AG04449 (cell line): ENCODE results near the gene USP9Y.

Experiments
- CTCF ChIA-PET: fragments of 350-600 bp; formaldehyde crosslinking; extraction: SDS; loops from one replicate; lab custom pipeline; 2021; ENCODE audit warnings: antibody characterized with exemption; lab: Yijun Ruan, JAX
- POLR2A ChIA-PET: fragments of 400-600, 350-600 bp; formaldehyde crosslinking; extraction: SDS; loops from one replicate; lab custom pipeline; 2020; ENCODE audit warnings: antibody characterized with exemption, inconsistent platforms; lab: Yijun Ruan, JAX
- DNase-seq: peaks from one replicate; pipeline ENCODE4 v3.0.0-alpha.2; 2010; ENCODE audit warnings: low read depth, low spot score
- H3K4me3 ChIP-seq: 2 replicates; pipeline ENCODE4 v1.5.1; 2011; ENCODE audit warnings: low read depth, mild to moderate bottlenecking, control low read depth, low read length
- CTCF ChIP-seq: IDR thresholded peaks from one replicate; pipeline ENCODE4 v1.5.1; 2011; ENCODE audit warnings: mild to moderate bottlenecking, moderate library complexity, low read length, control low read depth, inconsistent platforms; ENCODE audit not compliant: insufficient read depth; ENCODE audit errors: missing control alignments

Gene USP9Y

DNA sequence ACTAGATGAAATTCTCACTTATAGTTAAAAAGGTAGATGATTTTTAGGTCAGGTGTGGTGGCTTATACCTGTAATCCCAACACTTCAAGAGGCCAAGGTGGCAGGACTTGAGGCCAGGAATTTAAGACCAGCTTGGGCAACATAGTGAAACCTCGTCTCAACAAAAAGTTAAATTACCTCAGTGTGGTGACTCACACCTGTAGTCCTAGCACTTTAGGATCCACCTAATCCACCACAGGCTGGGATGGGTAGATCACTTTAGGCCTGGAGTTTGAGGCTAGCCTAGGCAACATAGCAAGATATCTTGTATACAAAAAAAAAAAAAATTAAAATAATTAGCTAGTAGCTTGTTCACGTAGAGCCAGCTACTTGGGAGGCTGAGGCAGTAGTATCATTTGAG, 140.3 kb downstream of the USP9Y start:
- POLR2A ChIA-PET = no interaction called here

DNA sequence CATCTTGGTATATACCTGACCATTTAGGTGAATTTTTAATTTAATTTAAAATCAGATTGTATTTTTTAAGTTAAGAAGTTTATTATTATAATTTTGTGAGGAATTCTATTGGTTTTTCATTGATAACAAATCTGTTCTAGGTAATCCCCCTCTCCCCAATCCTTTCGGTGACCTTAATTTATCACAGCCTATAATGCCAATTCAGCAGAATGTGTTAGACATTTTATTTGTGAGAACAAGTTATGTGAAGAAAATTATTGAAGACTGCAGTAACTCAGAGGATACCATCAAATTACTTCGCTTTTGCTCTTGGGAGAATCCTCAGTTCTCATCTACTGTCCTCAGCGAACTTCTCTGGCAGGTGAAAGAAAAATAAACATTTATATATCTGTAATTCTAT, 145.8 kb downstream of the USP9Y start:
- TF ChIP-seq CTCF = no peak
- no peak overlapping the region for H3K4me3 ChIP-seq
- DNase-seq = no peak
- POLR2A ChIA-PET = no interaction called here
- CTCF ChIA-PET = no interaction called here

More for the DNA sequence above, 140.3 kb downstream of the USP9Y start:
- DNase-seq = no peak
- H3K4me3 ChIP-seq = no peak overlapping the region
- no peak for TF ChIP-seq CTCF
- CTCF ChIA-PET = no interaction called here

GRCh38 chrY:12855791-12856275, 154.8 kb downstream of the USP9Y start:
- ChIA-PET POLR2A (no interaction called here), CTCF (no interaction called here)
- no peak for TF ChIP-seq CTCF
- peak; percentile 3 for DNase-seq
- no peak overlapping the region for H3K4me3 ChIP-seq

DNA sequence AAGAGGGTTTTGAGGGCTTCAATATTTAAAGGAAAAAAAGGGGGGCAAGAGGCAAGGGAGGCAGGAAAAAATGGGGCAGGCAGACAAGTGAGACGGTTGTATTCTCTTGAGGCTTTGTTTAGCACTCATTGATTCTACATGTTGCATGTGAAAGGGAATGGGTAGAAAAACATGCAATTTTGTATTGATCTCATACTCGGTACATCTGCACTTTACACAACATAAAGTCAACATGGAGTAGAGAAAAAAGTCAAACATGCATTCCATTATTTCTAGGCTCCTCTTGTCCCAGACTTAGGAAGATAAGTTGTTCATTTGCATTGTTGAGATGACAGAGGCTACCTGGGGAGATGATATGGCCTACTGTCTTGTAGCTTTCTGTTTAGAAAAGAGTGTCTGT, 166.9 kb downstream of the USP9Y start:
- CTCF ChIA-PET = no interaction called here
- no peak for TF ChIP-seq CTCF

GRCh38 chrY:12896973-12897372, 195.9 kb downstream of the USP9Y start:
- no peak overlapping the region for H3K4me3 ChIP-seq
- no peak for DNase-seq
- ChIA-PET POLR2A (no interaction called here), CTCF (no interaction called here)
- TF ChIP-seq CTCF = no peak

More for the DNA sequence above, 166.9 kb downstream of the USP9Y start:
- POLR2A ChIA-PET = no interaction called here
- H3K4me3 ChIP-seq = no peak overlapping the region
- no peak for DNase-seq

DNA sequence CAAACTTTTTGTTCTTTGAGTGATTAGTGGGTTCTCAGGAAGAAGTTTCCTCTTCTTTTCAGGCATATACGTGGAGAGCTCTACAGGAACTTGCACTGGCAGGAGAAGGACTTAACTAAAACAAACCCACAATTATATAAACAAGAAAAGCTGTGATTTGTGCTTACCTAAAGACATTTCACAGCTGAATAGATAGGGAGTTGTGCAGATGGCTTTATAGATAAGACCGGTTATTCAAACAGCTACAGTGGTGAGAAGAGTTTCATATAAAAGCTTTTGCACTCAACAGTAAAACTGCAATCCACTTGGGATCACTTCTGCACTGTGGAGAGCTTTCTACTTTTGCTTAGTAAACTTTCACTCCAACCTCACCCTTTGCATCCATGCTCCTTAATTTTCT, 197.6 kb downstream of the USP9Y start:
- no peak overlapping the region for H3K4me3 ChIP-seq
- ChIA-PET CTCF (no interaction called here), POLR2A (no interaction called here)
- DNase-seq = no peak
- no peak for TF ChIP-seq CTCF
